ENCODE measurements around the gene MFSD2A. TPM values are rescaled to one million over a fixed set of nuclear protein-coding genes. Genes with fewer than 3 reads are reported as not detected.

Gene MFSD2A
- 13.6 TPM for polyA plus RNA-seq (2013, experiment 1 of 2)
- 14.1 TPM for polyA plus RNA-seq (2013, experiment 2 of 2)

DNA sequence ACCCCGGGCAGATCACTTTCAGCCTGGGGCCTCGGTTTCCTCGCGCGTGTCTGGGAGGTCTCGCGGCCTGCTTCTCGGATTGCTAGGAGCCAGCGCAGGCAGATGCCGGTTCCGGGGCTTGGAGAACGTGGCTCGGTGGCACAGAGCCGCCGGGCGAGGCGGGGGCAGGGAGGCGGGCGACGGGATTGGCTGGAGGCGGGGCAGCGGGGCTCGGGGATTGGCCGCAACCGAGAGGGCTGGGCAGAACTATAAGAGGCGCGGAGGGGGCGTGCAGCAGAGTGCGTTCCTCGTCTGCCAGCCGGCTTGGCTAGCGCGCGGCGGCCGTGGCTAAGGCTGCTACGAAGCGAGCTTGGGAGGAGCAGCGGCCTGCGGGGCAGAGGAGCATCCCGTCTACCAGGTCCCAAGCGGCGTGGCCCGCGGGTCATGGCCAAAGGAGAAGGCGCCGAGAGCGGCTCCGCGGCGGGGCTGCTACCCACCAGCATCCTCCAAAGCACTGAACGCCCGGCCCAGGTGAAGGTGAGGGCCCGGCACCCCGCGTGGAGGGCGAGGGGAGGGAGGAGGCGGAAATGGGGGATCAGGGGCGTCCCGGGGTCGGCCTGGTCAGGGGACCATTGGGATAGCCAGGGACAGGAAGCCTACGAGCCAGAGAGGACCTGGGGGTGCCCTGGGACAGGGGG lies at the start of gene MFSD2A:
Gene MFSD2A, plus strand, starts transcription at position 276 of the 677 bp plus-strand sequence. Its CDS starts 148 bp downstream, at position 424.
- peak; percentile 93 for DNase-seq
- H3K27ac ChIP-seq (ENCODE audit: low read depth, low read length) = no peak within 1 kb of the TSS

DNA sequence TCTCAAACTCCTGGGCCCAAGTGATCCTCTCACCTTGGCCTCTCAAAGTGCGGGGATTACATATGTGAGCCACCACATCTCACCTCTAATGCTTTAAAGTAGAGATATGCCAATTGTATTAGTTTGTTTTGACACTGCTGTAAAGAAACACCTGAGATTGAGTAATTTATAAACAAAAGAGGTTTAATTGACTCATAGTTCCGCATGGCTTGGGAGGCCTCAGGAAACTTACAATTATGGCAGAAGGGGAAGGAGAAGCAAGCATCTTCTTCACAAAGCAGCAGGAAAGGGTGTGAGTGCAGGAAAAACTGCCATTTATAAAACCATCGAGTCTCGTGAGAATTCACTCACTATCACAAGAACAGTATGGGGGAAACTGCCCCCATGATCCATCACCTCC lies 49.8 kb upstream of the MFSD2A start:
- Histone ChIP-seq H3K79me1 (ENCODE audit: low read length) (peaks cover under 1% of the 10 kb centered on the region), H3K9ac (ENCODE audit: low read length) (no peak overlapping the region), H3K4me2 (ENCODE audit: low read length) (no peak overlapping the region), H4K5ac (ENCODE audit: low read length) (no peak overlapping the region), H3K23ac (ENCODE audit: low read length) (no peak overlapping the region), H2BK120ac (ENCODE audit: low read depth, low read length) (no peak overlapping the region), H3K27me3 (ENCODE audit: insufficient read depth, low read length, poor library complexity) (no peaks in the 10 kb centered on the region), H3K4ac (ENCODE audit: low read depth, low read length) (no peak overlapping the region), H3K27ac (ENCODE audit: low read depth, low read length) (no peak overlapping the region), H3K4me1 (ENCODE audit: control insufficient read depth, low read depth, low read length) (peaks cover under 1% of the 10 kb centered on the region), H4K8ac (ENCODE audit: low read depth, low read length) (no peak overlapping the region), H3K56ac (ENCODE audit: low read length) (no peak overlapping the region), H3K36me3 (ENCODE audit: control insufficient read depth, insufficient read depth, low read length) (no peaks in the 10 kb centered on the region), H3K4me3 (ENCODE audit: low read length) (no peak overlapping the region), H2AK5ac (ENCODE audit: low read length) (no peak overlapping the region), H3K18ac (ENCODE audit: low read length) (no peak overlapping the region), H2BK5ac (ENCODE audit: low read length) (no peak overlapping the region), H2BK15ac (replicated peaks; ENCODE audit: low read depth) (no peak overlapping the region), H3K79me2 (ENCODE audit: control insufficient read depth, insufficient read depth, low read length) (no peaks in the 10 kb centered on the region)
- WGBS (ENCODE audit: extremely low coverage, insufficient coverage, low lambda C conversion rate) = no CpG with 5 or more reads among the region's 4 CpGs
- DNase-seq = no peak

More for the DNA sequence above, at the start of gene MFSD2A:
- Histone ChIP-seq H3K23ac (ENCODE audit: low read length) (peak within 1 kb of the TSS; percentile 74), H2AK5ac (ENCODE audit: low read length) (no peak within 1 kb of the TSS), H3K9ac (ENCODE audit: low read length) (peak within 1 kb of the TSS; percentile 72), H2BK120ac (ENCODE audit: low read depth, low read length) (no peak within 1 kb of the TSS), H2BK5ac (ENCODE audit: low read length) (no peak within 1 kb of the TSS), H3K27me3 (ENCODE audit: insufficient read depth, low read length, poor library complexity) (no peaks in the 10 kb centered on the region), H4K5ac (ENCODE audit: low read length) (no peak within 1 kb of the TSS), H4K8ac (ENCODE audit: low read depth, low read length) (no peak within 1 kb of the TSS), H2BK15ac (replicated peaks; ENCODE audit: low read depth) (no peak within 1 kb of the TSS), H3K4ac (ENCODE audit: low read depth, low read length) (peak within 1 kb of the TSS; percentile 28), H3K4me1 (ENCODE audit: control insufficient read depth, low read depth, low read length) (peaks cover 3% of the 10 kb centered on the region), H3K4me2 (ENCODE audit: low read length) (peak within 1 kb of the TSS; percentile 51), H3K36me3 (ENCODE audit: control insufficient read depth, insufficient read depth, low read length) (no peaks in the 10 kb centered on the region), H3K56ac (ENCODE audit: low read length) (peak within 1 kb of the TSS; percentile 86), H3K4me3 (ENCODE audit: low read length) (peak within 1 kb of the TSS; percentile 36), H3K18ac (ENCODE audit: low read length) (peak within 1 kb of the TSS; percentile 78), H3K79me1 (ENCODE audit: low read length) (peaks cover 3% of the 10 kb centered on the region), H3K79me2 (ENCODE audit: control insufficient read depth, insufficient read depth, low read length) (peaks cover 1% of the 10 kb centered on the region)
- WGBS (ENCODE audit: extremely low coverage, insufficient coverage, low lambda C conversion rate) = no CpG with 5 or more reads among the region's 62 CpGs

DNA sequence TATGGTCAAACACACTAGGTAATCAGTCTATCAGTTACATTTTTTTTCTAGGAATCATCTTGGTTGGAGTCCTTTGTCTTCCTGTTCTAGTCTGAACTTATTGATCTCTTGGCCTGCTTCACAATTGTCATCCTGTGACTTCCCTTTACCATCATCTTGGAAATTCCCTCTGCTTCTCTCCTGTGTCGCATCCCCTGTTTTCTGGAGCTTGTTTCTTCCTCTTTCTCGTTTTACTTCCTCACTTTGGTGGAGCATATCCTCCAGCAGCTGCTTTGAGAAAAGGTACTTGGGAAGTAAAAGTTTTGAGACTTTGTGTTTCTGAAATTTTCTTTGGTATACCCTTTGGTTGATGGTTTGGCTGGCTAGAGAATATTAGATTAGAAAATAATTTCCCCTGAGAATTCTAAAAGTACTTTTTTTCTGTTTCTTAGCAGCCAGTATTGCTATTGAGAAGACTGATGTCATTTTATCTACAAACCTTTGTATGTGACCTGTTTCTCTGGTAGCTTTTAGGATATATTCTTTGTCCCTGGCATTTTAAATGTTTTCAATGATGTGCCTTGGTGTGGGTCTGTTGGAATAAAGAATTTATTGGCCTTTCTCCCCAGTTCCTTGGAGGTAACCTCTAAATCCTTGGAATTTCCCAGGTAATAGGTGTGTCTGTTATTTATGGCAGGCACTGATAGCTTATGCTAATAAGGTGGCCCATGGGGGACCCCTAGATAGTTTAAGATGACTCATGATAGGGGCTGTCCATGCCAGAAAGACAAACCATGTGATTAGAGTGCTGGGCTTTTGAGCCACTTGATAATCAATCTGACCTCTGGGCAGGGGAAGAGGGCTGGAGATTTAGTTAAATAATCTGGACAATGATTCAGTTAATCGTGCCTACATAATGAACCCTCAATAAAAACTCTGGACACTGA lies 47.2 kb upstream of the MFSD2A start:
- Histone ChIP-seq H3K79me1 (ENCODE audit: low read length) (no peaks in the 10 kb centered on the region), H3K4me2 (ENCODE audit: low read length) (no peak overlapping the region), H3K36me3 (ENCODE audit: control insufficient read depth, insufficient read depth, low read length) (no peaks in the 10 kb centered on the region), H2BK5ac (ENCODE audit: low read length) (no peak overlapping the region), H2BK15ac (replicated peaks; ENCODE audit: low read depth) (no peak overlapping the region), H3K79me2 (ENCODE audit: control insufficient read depth, insufficient read depth, low read length) (no peaks in the 10 kb centered on the region), H3K9ac (ENCODE audit: low read length) (no peak overlapping the region), H2BK120ac (ENCODE audit: low read depth, low read length) (no peak overlapping the region), H3K4ac (ENCODE audit: low read depth, low read length) (no peak overlapping the region), H3K4me3 (ENCODE audit: low read length) (no peak overlapping the region), H3K18ac (ENCODE audit: low read length) (no peak overlapping the region), H4K8ac (ENCODE audit: low read depth, low read length) (no peak overlapping the region), H4K5ac (ENCODE audit: low read length) (no peak overlapping the region), H3K56ac (ENCODE audit: low read length) (no peak overlapping the region), H3K23ac (ENCODE audit: low read length) (no peak overlapping the region), H2AK5ac (ENCODE audit: low read length) (no peak overlapping the region), H3K4me1 (ENCODE audit: control insufficient read depth, low read depth, low read length) (no peaks in the 10 kb centered on the region), H3K27ac (ENCODE audit: low read depth, low read length) (no peak overlapping the region), H3K27me3 (ENCODE audit: insufficient read depth, low read length, poor library complexity) (no peaks in the 10 kb centered on the region)
- WGBS (ENCODE audit: extremely low coverage, insufficient coverage, low lambda C conversion rate) = no CpG with 5 or more reads among the region's 3 CpGs
- DNase-seq = no peak

DNA sequence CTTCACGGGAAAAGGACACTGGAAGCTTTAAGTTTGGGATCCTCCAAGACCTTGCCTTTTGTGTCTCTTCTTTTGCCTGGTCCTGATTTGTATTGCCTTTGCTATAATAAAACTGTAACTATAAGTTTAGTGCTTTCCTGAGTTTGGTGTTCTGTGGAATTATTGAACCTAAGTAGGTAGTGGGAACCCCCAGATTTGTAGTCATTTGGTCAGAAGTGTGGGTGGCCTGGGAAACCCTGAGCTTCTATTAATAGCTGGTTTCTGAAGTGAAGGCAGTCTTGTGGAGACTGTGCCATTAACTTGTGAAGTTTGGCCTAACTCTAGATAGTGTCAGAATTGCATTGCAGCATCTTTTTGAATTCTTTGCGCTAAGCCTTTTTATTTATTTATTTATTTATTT lies 46.4 kb upstream of the MFSD2A start:
- no peak overlapping the region for H2AK5ac ChIP-seq (ENCODE audit: low read length)
- no CpG with 5 or more reads among the region's 2 CpGs for WGBS (ENCODE audit: extremely low coverage, insufficient coverage, low lambda C conversion rate)
- H3K36me3 ChIP-seq (ENCODE audit: control insufficient read depth, insufficient read depth, low read length) = no peaks in the 10 kb centered on the region

DNA sequence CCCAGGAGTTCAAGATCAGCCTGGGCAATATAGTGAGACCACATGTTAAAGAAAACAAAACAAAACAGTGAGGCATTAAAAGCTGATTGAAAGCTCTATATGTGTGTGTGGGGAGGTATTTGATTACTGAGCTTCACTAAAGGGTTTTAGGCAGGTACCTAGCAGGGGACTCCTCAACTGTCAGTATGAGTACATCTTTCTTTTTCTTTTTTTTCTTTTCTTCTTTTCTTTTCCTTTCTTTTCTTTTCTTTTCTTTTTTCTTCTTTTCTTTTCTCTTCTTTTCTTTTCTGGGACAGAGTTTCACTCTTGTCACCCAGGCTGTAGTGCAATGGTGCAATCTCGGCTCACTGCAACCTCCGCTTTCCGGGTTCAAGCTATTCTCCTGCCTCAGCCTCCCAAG lies 44.7 kb upstream of the MFSD2A start:
- no peak overlapping the region for H2BK15ac ChIP-seq (replicated peaks; ENCODE audit: low read depth)
- H2BK5ac ChIP-seq (ENCODE audit: low read length) = no peak overlapping the region
- H3K4ac ChIP-seq (ENCODE audit: low read depth, low read length) = no peak overlapping the region
- H3K4me2 ChIP-seq (ENCODE audit: low read length) = no peak overlapping the region
- H3K9ac ChIP-seq (ENCODE audit: low read length) = no peak overlapping the region
- no peak overlapping the region for H3K56ac ChIP-seq (ENCODE audit: low read length)
- DNase-seq = no peak
- no peak overlapping the region for H4K5ac ChIP-seq (ENCODE audit: low read length)
- H3K18ac ChIP-seq (ENCODE audit: low read length) = no peak overlapping the region
- no peak overlapping the region for H3K27ac ChIP-seq (ENCODE audit: low read depth, low read length)
- no peak overlapping the region for H3K4me3 ChIP-seq (ENCODE audit: low read length)
- H3K36me3 ChIP-seq (ENCODE audit: control insufficient read depth, insufficient read depth, low read length) = no peaks in the 10 kb centered on the region
- no peak overlapping the region for H3K23ac ChIP-seq (ENCODE audit: low read length)
- no peaks in the 10 kb centered on the region for H3K79me2 ChIP-seq (ENCODE audit: control insufficient read depth, insufficient read depth, low read length)
- H2BK120ac ChIP-seq (ENCODE audit: low read depth, low read length) = no peak overlapping the region
- no CpG with 5 or more reads among the region's 3 CpGs for WGBS (ENCODE audit: extremely low coverage, insufficient coverage, low lambda C conversion rate)
- H3K4me1 ChIP-seq (ENCODE audit: control insufficient read depth, low read depth, low read length) = no peaks in the 10 kb centered on the region
- no peak overlapping the region for H2AK5ac ChIP-seq (ENCODE audit: low read length)
- H3K79me1 ChIP-seq (ENCODE audit: low read length) = no peaks in the 10 kb centered on the region
- H3K27me3 ChIP-seq (ENCODE audit: insufficient read depth, low read length, poor library complexity) = no peaks in the 10 kb centered on the region
- H4K8ac ChIP-seq (ENCODE audit: low read depth, low read length) = no peak overlapping the region

More for the DNA sequence above, 46.4 kb upstream of the MFSD2A start:
- no peaks in the 10 kb centered on the region for H3K79me1 ChIP-seq (ENCODE audit: low read length)
- H3K56ac ChIP-seq (ENCODE audit: low read length) = no peak overlapping the region
- H2BK120ac ChIP-seq (ENCODE audit: low read depth, low read length) = no peak overlapping the region
- no peak overlapping the region for H3K9ac ChIP-seq (ENCODE audit: low read length)
- no peak overlapping the region for H4K8ac ChIP-seq (ENCODE audit: low read depth, low read length)
- no peak overlapping the region for H3K4me3 ChIP-seq (ENCODE audit: low read length)
- no peak overlapping the region for H3K18ac ChIP-seq (ENCODE audit: low read length)
- H4K5ac ChIP-seq (ENCODE audit: low read length) = no peak overlapping the region
- H3K27me3 ChIP-seq (ENCODE audit: insufficient read depth, low read length, poor library complexity) = no peaks in the 10 kb centered on the region
- no peak for DNase-seq
- H3K4me1 ChIP-seq (ENCODE audit: control insufficient read depth, low read depth, low read length) = no peaks in the 10 kb centered on the region
- H2BK5ac ChIP-seq (ENCODE audit: low read length) = no peak overlapping the region
- no peak overlapping the region for H2BK15ac ChIP-seq (replicated peaks; ENCODE audit: low read depth)
- no peak overlapping the region for H3K23ac ChIP-seq (ENCODE audit: low read length)
- H3K4ac ChIP-seq (ENCODE audit: low read depth, low read length) = no peak overlapping the region
- H3K4me2 ChIP-seq (ENCODE audit: low read length) = no peak overlapping the region
- no peak overlapping the region for H3K27ac ChIP-seq (ENCODE audit: low read depth, low read length)
- H3K79me2 ChIP-seq (ENCODE audit: control insufficient read depth, insufficient read depth, low read length) = no peaks in the 10 kb centered on the region
